ENCODE data around the gene ASTN1. TPM values are rescaled to one million over a fixed set of nuclear protein-coding genes. Genes with fewer than 3 reads are reported as not detected.

The ASTN1 gene
- total RNA-seq, 1 donor from 2014 or later, result 7.7 TPM

DNA sequence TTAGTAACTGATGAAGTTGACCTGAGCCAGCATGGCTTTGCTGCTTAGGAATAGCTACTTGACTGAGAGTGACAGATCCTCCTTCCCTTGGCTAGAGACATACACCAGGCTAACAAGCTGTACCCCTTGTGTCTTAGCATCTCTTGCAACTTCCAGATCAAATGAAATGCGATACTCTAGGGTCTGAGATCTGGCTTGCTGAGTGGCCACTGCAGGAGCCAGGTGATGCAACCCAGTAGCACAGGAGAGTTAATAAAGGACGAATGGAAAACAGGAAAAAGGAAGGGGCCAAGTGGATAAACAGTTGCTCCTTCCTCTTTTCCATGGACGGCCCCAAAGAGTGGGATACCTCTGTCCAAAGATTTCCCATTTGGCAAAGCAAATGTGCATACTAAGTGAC lies 38.2 kb downstream of the ASTN1 start:
- Mint-ChIP-seq H3K4me3 (ENCODE audit: unreplicated experiment) (no peak overlapping the region), H3K4me1 (ENCODE audit: low read depth, unreplicated experiment) (no peaks in the 10 kb centered on the region), H3K27me3 (ENCODE audit: unreplicated experiment) (no peaks in the 10 kb centered on the region), H3K27ac (ENCODE audit: unreplicated experiment) (no peak overlapping the region), H3K36me3 (ENCODE audit: unreplicated experiment) (no peaks in the 10 kb centered on the region), H3K9me3 (ENCODE audit: unreplicated experiment) (no peaks in the 10 kb centered on the region)
- no peak for DNase-seq
- no peak for TF ChIP-seq CTCF (IDR thresholded peaks at IDR 0.05; ENCODE audit: partially characterized antibody, unreplicated experiment)

DNA sequence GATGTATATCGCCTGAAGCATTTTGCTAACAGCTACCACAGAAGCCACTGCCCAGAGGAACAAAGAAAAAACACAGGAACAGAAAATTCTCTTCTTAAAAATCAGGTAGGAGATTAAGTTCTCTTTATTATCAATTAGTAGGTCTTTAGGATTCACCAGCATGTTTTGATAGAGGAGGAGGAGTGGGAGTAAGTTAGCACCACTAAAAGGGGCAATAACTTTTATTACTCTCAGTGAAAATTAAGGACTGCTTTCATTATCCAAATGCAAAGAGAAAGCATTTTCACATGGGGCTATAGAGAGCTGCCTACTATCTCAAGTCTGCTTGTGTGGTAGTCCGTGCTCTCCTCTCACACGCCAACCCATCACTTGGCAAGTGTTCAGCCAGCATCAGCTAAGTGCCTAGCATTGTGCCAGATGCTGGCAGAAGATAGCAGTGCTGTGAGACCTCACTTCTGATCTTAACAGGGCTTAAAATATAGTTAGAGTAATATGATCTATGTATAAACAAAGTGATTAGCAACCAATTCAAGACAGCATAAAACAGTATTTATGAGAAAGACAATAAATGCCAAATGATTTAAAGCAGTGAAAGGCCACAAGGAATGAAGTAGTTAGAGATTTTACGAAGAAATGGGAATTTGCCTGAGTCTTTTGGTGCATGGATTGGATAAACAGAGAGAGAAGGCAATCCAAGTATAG lies 39.8 kb downstream of the ASTN1 start:
- no peaks in the 10 kb centered on the region for H3K4me1 Mint-ChIP-seq (ENCODE audit: low read depth, unreplicated experiment)
- TF ChIP-seq CTCF (IDR thresholded peaks at IDR 0.05; ENCODE audit: partially characterized antibody, unreplicated experiment), result no peak
- H3K36me3 Mint-ChIP-seq (ENCODE audit: unreplicated experiment), result no peaks in the 10 kb centered on the region
- H3K27me3 Mint-ChIP-seq (ENCODE audit: unreplicated experiment), result no peaks in the 10 kb centered on the region
- H3K27ac Mint-ChIP-seq (ENCODE audit: unreplicated experiment), result no peak overlapping the region
- H3K4me3 Mint-ChIP-seq (ENCODE audit: unreplicated experiment), result no peak overlapping the region
- no peak for DNase-seq
- H3K9me3 Mint-ChIP-seq (ENCODE audit: unreplicated experiment), result no peaks in the 10 kb centered on the region

DNA sequence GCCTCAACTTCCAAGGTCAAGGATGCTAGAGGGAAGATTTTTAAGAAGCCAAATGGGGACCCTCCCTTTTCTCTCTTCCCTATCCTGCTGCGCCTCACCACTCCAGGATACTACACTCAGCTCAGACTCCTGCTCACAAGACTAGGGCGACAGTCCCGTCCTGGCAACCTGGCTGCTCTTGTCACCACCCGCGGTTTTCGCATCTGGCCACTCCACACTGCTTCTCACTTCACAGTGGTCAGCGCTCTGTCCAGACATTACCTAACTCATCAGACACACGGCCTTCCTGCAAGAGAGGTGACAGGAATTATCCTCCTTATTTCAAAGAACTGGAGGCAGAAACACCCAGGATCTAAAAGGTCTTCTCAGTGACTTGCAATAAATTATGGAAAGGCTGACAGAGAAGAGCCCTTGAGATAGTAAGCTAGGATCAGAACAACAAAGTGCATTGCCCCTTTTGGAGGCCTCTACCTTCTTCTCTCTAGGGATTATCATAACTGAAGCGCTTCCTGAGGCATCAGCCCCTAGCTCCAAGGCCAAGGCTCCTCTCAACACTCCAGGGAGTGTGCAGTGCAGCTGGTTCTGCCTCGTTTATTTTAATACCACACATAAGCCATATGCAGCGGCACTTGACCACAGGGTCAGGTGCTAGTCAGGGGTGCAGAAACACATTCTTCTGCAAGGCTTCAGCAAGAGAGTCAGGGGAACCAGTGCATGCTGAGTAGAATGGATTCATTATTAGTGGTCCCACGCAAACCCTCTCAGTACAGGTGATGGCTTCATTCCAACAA lies 41.9 kb downstream of the ASTN1 start:
- DNase-seq, result no peak
- Mint-ChIP-seq H3K4me1 (ENCODE audit: low read depth, unreplicated experiment) (no peaks in the 10 kb centered on the region), H3K9me3 (ENCODE audit: unreplicated experiment) (no peaks in the 10 kb centered on the region), H3K36me3 (ENCODE audit: unreplicated experiment) (no peaks in the 10 kb centered on the region), H3K4me3 (ENCODE audit: unreplicated experiment) (no peak overlapping the region), H3K27me3 (ENCODE audit: unreplicated experiment) (no peaks in the 10 kb centered on the region), H3K27ac (ENCODE audit: unreplicated experiment) (no peak overlapping the region)
- no peak for TF ChIP-seq CTCF (IDR thresholded peaks at IDR 0.05; ENCODE audit: partially characterized antibody, unreplicated experiment)

- TF ChIP-seq CTCF (IDR thresholded peaks at IDR 0.05; ENCODE audit: partially characterized antibody, unreplicated experiment), result no peak
- Mint-ChIP-seq H3K9me3 (ENCODE audit: unreplicated experiment) (no peaks in the 10 kb centered on the region), H3K4me1 (ENCODE audit: low read depth, unreplicated experiment) (no peaks in the 10 kb centered on the region), H3K27ac (ENCODE audit: unreplicated experiment) (no peak overlapping the region), H3K4me3 (ENCODE audit: unreplicated experiment) (no peak overlapping the region), H3K36me3 (ENCODE audit: unreplicated experiment) (no peaks in the 10 kb centered on the region), H3K27me3 (ENCODE audit: unreplicated experiment) (no peaks in the 10 kb centered on the region)
- DNase-seq, result no peak
Observed at GRCh38 chr1:177119311-177119710, 45.2 kb downstream of the ASTN1 start.

DNA sequence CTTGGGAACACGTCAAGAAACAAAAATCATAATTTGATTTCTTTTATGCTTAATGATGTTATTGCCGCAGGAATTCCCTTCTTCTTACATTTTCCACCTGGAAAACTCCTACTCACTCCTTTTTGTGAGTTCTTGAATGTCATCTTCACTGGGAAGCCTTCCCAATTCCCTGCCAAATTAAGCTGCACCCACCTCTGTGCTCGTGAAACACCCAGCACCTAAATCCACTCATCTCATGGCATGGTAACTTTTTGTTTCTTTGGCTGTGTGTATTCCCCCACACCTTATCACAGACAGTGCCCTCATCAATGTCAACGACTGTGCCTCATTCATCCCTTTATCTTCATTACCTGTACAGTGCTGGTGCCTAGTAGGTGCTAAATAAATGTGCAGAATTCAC lies 45.6 kb downstream of the ASTN1 start:
- no peak for DNase-seq
- no peaks in the 10 kb centered on the region for H3K9me3 Mint-ChIP-seq (ENCODE audit: unreplicated experiment)
- no peak overlapping the region for H3K4me3 Mint-ChIP-seq (ENCODE audit: unreplicated experiment)
- H3K27me3 Mint-ChIP-seq (ENCODE audit: unreplicated experiment), result no peaks in the 10 kb centered on the region
- H3K27ac Mint-ChIP-seq (ENCODE audit: unreplicated experiment), result no peak overlapping the region
- TF ChIP-seq CTCF (IDR thresholded peaks at IDR 0.05; ENCODE audit: partially characterized antibody, unreplicated experiment), result no peak
- H3K36me3 Mint-ChIP-seq (ENCODE audit: unreplicated experiment), result no peaks in the 10 kb centered on the region
- no peaks in the 10 kb centered on the region for H3K4me1 Mint-ChIP-seq (ENCODE audit: low read depth, unreplicated experiment)

All from glutamatergic neuron (in vitro differentiated cells).